T-helper 17 cell (primary cell): ENCODE results near the gene PNMA8C. TPM values are rescaled to one million over a fixed set of nuclear protein-coding genes. Genes with fewer than 3 reads are reported as not detected.

ENCODE experiments used
- ATAC-seq: fragments of 150-1000 bp; cut with Tn5 transposase; 2 replicates; pipeline ENCODE4 v1.10.0; 2021; ENCODE audit warnings: mild to moderate bottlenecking, moderate library complexity
- DNase-seq, 3 donors: peaks; one replicate each; pipeline versions ENCODE4 v3.0.0 to v3.0.0-alpha.2; 2020 to 2021
- H3K9me3 ChIP-seq: one replicate; pipeline ENCODE4 v1.7.0; 2013; ENCODE audit warnings: low read length, mild to moderate bottlenecking; ENCODE audit not compliant: control insufficient read depth, poor library complexity, severe bottlenecking
- H3K27ac Mint-ChIP-seq: one replicate; pipeline ENCODE4 v1.8.0; 2022; ENCODE audit warnings: mild to moderate bottlenecking, moderate library complexity, mixed read lengths
- H3K27me3 Mint-ChIP-seq: one replicate; pipeline ENCODE4 v1.8.0; 2022; ENCODE audit warnings: mixed read lengths
- H3K36me3 Mint-ChIP-seq: one replicate; pipeline ENCODE4 v1.8.0; 2022; ENCODE audit warnings: low read depth, mixed read lengths
- H3K4me1 Mint-ChIP-seq: one replicate; pipeline ENCODE4 v1.8.0; 2022; ENCODE audit warnings: mild to moderate bottlenecking, mixed read lengths
- H3K4me3 Mint-ChIP-seq: one replicate; pipeline ENCODE4 v1.8.0; 2022; ENCODE audit warnings: mild to moderate bottlenecking, moderate library complexity, mixed read lengths
- total RNA-seq, 4 donors: library from RNA in 2 of 4; stranded (reverse) in 2 of 4; gene quantifications; one replicate each; pipeline ENCODE4 v1.2.3 and lab custom pipeline; 2022 to 2026

Gene PNMA8C
- total RNA-seq, 2 donors from 2014 or later, result 0.10 to 0.12 TPM

GRCh38 chr19:46460055-46460454 is 31.3 kb upstream of the PNMA8C start:
- H3K36me3 Mint-ChIP-seq, result peaks cover under 1% of the 10 kb centered on the region
- H3K4me1 Mint-ChIP-seq, result no peaks in the 10 kb centered on the region
- no peak for ATAC-seq
- H3K27me3 Mint-ChIP-seq, result peaks cover 43% of the 10 kb centered on the region
- no peak overlapping the region for H3K4me3 Mint-ChIP-seq
- no peak for DNase-seq
- no peaks in the 10 kb centered on the region for H3K9me3 ChIP-seq
- H3K27ac Mint-ChIP-seq, result no peak overlapping the region

- Mint-ChIP-seq H3K36me3 (no peaks in the 10 kb centered on the region), H3K4me1 (no peaks in the 10 kb centered on the region), H3K27me3 (peaks cover 31% of the 10 kb centered on the region), H3K27ac (no peak overlapping the region), H3K4me3 (no peak overlapping the region)
- DNase-seq, result no peak
- H3K9me3 ChIP-seq, result no peaks in the 10 kb centered on the region
- no peak for ATAC-seq
Observed at GRCh38 chr19:46456930-46457329, 28.2 kb upstream of the PNMA8C start.

- no peak for DNase-seq
- H3K36me3 Mint-ChIP-seq, result no peaks in the 10 kb centered on the region
- H3K4me1 Mint-ChIP-seq, result no peaks in the 10 kb centered on the region
- no peak overlapping the region for H3K4me3 Mint-ChIP-seq
- no peak for ATAC-seq
- H3K9me3 ChIP-seq, result no peaks in the 10 kb centered on the region
- no peak overlapping the region for H3K27ac Mint-ChIP-seq
- H3K27me3 Mint-ChIP-seq, result peaks cover 41% of the 10 kb centered on the region
Observed at GRCh38 chr19:46454244-46454643, 25.5 kb upstream of the PNMA8C start.

- Mint-ChIP-seq H3K27ac (no peak overlapping the region), H3K27me3 (peaks cover 35% of the 10 kb centered on the region), H3K4me1 (no peaks in the 10 kb centered on the region), H3K4me3 (no peak overlapping the region), H3K36me3 (no peaks in the 10 kb centered on the region)
- no peak for DNase-seq
- no peaks in the 10 kb centered on the region for H3K9me3 ChIP-seq
- no peak for ATAC-seq
Observed at GRCh38 chr19:46453661-46454060, 24.9 kb upstream of the PNMA8C start.

- DNase-seq (no peak), ATAC-seq (no peak)
- Mint-ChIP-seq H3K4me3 (no peak overlapping the region), H3K4me1 (no peaks in the 10 kb centered on the region), H3K27me3 (peaks cover 33% of the 10 kb centered on the region), H3K36me3 (no peaks in the 10 kb centered on the region), H3K27ac (no peak overlapping the region)
- H3K9me3 ChIP-seq, result no peaks in the 10 kb centered on the region
Observed at GRCh38 chr19:46452186-46452585, 23.4 kb upstream of the PNMA8C start.

- no peak overlapping the region for H3K4me3 Mint-ChIP-seq
- H3K36me3 Mint-ChIP-seq, result no peaks in the 10 kb centered on the region
- H3K27me3 Mint-ChIP-seq, result peaks cover 30% of the 10 kb centered on the region
- H3K27ac Mint-ChIP-seq, result no peak overlapping the region
- H3K4me1 Mint-ChIP-seq, result no peaks in the 10 kb centered on the region
- DNase-seq (no peak), ATAC-seq (no peak)
- no peaks in the 10 kb centered on the region for H3K9me3 ChIP-seq
Observed at GRCh38 chr19:46451352-46451751, 22.6 kb upstream of the PNMA8C start.

GRCh38 chr19:46450737-46451136 is 22.0 kb upstream of the PNMA8C start:
- DNase-seq (no peak), ATAC-seq (no peak)
- no peak overlapping the region for H3K27ac Mint-ChIP-seq
- no peak overlapping the region for H3K4me3 Mint-ChIP-seq
- no peaks in the 10 kb centered on the region for H3K9me3 ChIP-seq
- H3K4me1 Mint-ChIP-seq, result no peaks in the 10 kb centered on the region
- peaks cover 29% of the 10 kb centered on the region for H3K27me3 Mint-ChIP-seq
- no peaks in the 10 kb centered on the region for H3K36me3 Mint-ChIP-seq

GRCh38 chr19:46449228-46449627 is 20.5 kb upstream of the PNMA8C start:
- no peak for ATAC-seq
- no peaks in the 10 kb centered on the region for H3K36me3 Mint-ChIP-seq
- H3K9me3 ChIP-seq, result no peaks in the 10 kb centered on the region
- no peak overlapping the region for H3K27ac Mint-ChIP-seq
- H3K4me3 Mint-ChIP-seq, result no peak overlapping the region
- H3K27me3 Mint-ChIP-seq, result peaks cover 25% of the 10 kb centered on the region
- no peak for DNase-seq
- H3K4me1 Mint-ChIP-seq, result no peaks in the 10 kb centered on the region

- Mint-ChIP-seq H3K27ac (no peak overlapping the region), H3K4me3 (no peak overlapping the region), H3K36me3 (no peaks in the 10 kb centered on the region), H3K27me3 (peaks cover 25% of the 10 kb centered on the region), H3K4me1 (no peaks in the 10 kb centered on the region)
- ATAC-seq (no peak), DNase-seq (no peak)
- H3K9me3 ChIP-seq, result no peaks in the 10 kb centered on the region
Observed at GRCh38 chr19:46448601-46449000, 19.9 kb upstream of the PNMA8C start.

- H3K27ac Mint-ChIP-seq, result no peak overlapping the region
- DNase-seq, result no peak
- no peaks in the 10 kb centered on the region for H3K9me3 ChIP-seq
- no peak for ATAC-seq
- H3K4me1 Mint-ChIP-seq, result peaks cover 4% of the 10 kb centered on the region
- no peaks in the 10 kb centered on the region for H3K36me3 Mint-ChIP-seq
- peaks cover 25% of the 10 kb centered on the region for H3K27me3 Mint-ChIP-seq
- H3K4me3 Mint-ChIP-seq, result no peak overlapping the region
Observed at GRCh38 chr19:46447824-46448223, 19.1 kb upstream of the PNMA8C start.

- Mint-ChIP-seq H3K27ac (no peak overlapping the region), H3K36me3 (no peaks in the 10 kb centered on the region), H3K27me3 (peaks cover 25% of the 10 kb centered on the region), H3K4me1 (peaks cover 5% of the 10 kb centered on the region), H3K4me3 (no peak overlapping the region)
- no peaks in the 10 kb centered on the region for H3K9me3 ChIP-seq
- DNase-seq (no peak), ATAC-seq (no peak)
Observed at GRCh38 chr19:46447006-46447405, 18.3 kb upstream of the PNMA8C start.

- no peak overlapping the region for H3K27ac Mint-ChIP-seq
- peaks cover 17% of the 10 kb centered on the region for H3K27me3 Mint-ChIP-seq
- DNase-seq, result no peak
- peaks cover 6% of the 10 kb centered on the region for H3K4me1 Mint-ChIP-seq
- H3K36me3 Mint-ChIP-seq, result no peaks in the 10 kb centered on the region
- H3K4me3 Mint-ChIP-seq, result no peak overlapping the region
- ATAC-seq, result no peak
- H3K9me3 ChIP-seq, result no peaks in the 10 kb centered on the region
Observed at GRCh38 chr19:46446021-46446420, 17.3 kb upstream of the PNMA8C start.

- DNase-seq (no peak), ATAC-seq (no peak)
- peak overlapping the region; percentile 5 for H3K4me3 Mint-ChIP-seq
- H3K27ac Mint-ChIP-seq, result no peak overlapping the region
- no peaks in the 10 kb centered on the region for H3K9me3 ChIP-seq
- H3K4me1 Mint-ChIP-seq, result peaks cover 6% of the 10 kb centered on the region
- no peaks in the 10 kb centered on the region for H3K36me3 Mint-ChIP-seq
- H3K27me3 Mint-ChIP-seq, result peaks cover 15% of the 10 kb centered on the region
Observed at GRCh38 chr19:46442808-46443450, 14.2 kb upstream of the PNMA8C start.

GRCh38 chr19:46441866-46442265 is 13.1 kb upstream of the PNMA8C start:
- DNase-seq (no peak), ATAC-seq (no peak)
- Mint-ChIP-seq H3K4me1 (peaks cover 6% of the 10 kb centered on the region), H3K27me3 (peaks cover 13% of the 10 kb centered on the region), H3K36me3 (no peaks in the 10 kb centered on the region), H3K27ac (no peak overlapping the region), H3K4me3 (no peak overlapping the region)
- no peaks in the 10 kb centered on the region for H3K9me3 ChIP-seq
